Erythroblast (primary cell): ENCODE measurements around the gene NINJ2.

ENCODE experiments used
- GATA1 ChIP-seq: IDR thresholded peaks from 2 replicates; pipeline ENCODE4 v1.6.1; 2011; ENCODE audit warnings: low read depth, mild to moderate bottlenecking, control low read depth, low read length, moderate library complexity
- POLR2A ChIP-seq: IDR thresholded peaks from 2 replicates; pipeline ENCODE4 v1.6.1; 2011; ENCODE audit warnings: mild to moderate bottlenecking, low read length

GRCh38 chr12:586318-587071 is 76.8 kb downstream of the NINJ2 start:
- TF ChIP-seq POLR2A (no peak), GATA1 (no peak)
